HepG2 (cell line): Measurements from ENCODE around the gene PLA1A. TPM values are rescaled to one million over a fixed set of nuclear protein-coding genes. Genes with fewer than 3 reads are reported as not detected.

Experiments
- ATAC-seq: fragments of 200-7000 bp; cut with Tn5 transposase; 3 replicates; pipeline ENCODE4 v1.9.1; 2020; ENCODE audit warnings: mild to moderate bottlenecking, moderate library complexity
- BruUV-seq: library from RNA; stranded (reverse); fragments of 400-500 nt; replicated peaks from 2 replicates; lab custom pipeline; 2021; lab: Mats Ljungman, UMichigan
- CTCF ChIA-PET: fragments of 300-600 bp; formaldehyde crosslinking; extraction: SDS; loops from one replicate; lab custom pipeline; 2021; ENCODE audit warnings: low total read pairs, inconsistent platforms, low intra/inter-chr PET ratio; lab: Yijun Ruan, JAX
- POLR2A ChIA-PET: fragments of 350-600 bp; sonication (Branson Sonifier 250); formaldehyde crosslinking; loops from one replicate; lab custom pipeline; 2020; ENCODE audit warnings: antibody characterized with exemption, inconsistent platforms; lab: Yijun Ruan, JAX
- DNase-seq: peaks from one replicate; pipeline ENCODE4 v3.0.0-alpha.2; 2015; ENCODE audit warnings: low spot score
- FAIRE-seq: peaks from 3 replicates; lab custom pipeline; 2011; peaks lifted over from hg19 to GRCh38; lab: Jason Lieb, UNC
- H2AFZ ChIP-seq: one replicate; pipeline ENCODE4 v1.6.1; 2011; ENCODE audit warnings: low read length, inconsistent platforms
- H3K27ac ChIP-seq: fragments of 300-600 bp; 3 replicates; pipeline ENCODE4 v1.8.0; 2011; ENCODE audit warnings: mixed run types, mild to moderate bottlenecking, mixed read lengths, low read length, inconsistent platforms; ENCODE audit not compliant: insufficient read depth; ENCODE audit errors: extremely low read length
- H3K27me3 ChIP-seq, 2 experiments: fragments of 200-600 bp in 1 of 2; 2 replicates in 1 of 2; 3 replicates in 1 of 2; pipeline versions ENCODE4 v1.6.0 to v1.8.0; 2011; ENCODE audit warnings: low read length in 2 of 2, mild to moderate bottlenecking in 2 of 2, moderate library complexity in 2 of 2, inconsistent platforms in 1 of 2; ENCODE audit not compliant: insufficient read depth in 2 of 2, control insufficient read depth in 1 of 2
- H3K36me3 ChIP-seq, 2 experiments: fragments of 200-600 bp in 1 of 2; replicated peaks in 1 of 2; 2 replicates in 1 of 2; 3 replicates in 1 of 2; pipeline versions ENCODE4 v1.5.1 to v1.8.0; 2011; ENCODE audit warnings: low read length in 2 of 2, inconsistent platforms in 1 of 2; ENCODE audit not compliant: insufficient read depth in 2 of 2, control insufficient read depth in 1 of 2
- H3K4me1 ChIP-seq: 2 replicates; pipeline ENCODE4 v1.5.1; 2012; ENCODE audit warnings: low read length, inconsistent platforms; ENCODE audit not compliant: insufficient read depth
- H3K4me2 ChIP-seq: 2 replicates; pipeline ENCODE4 v1.6.0; 2011; ENCODE audit warnings: low read depth, low read length, inconsistent platforms
- H3K4me3 ChIP-seq, 3 experiments: fragments of 200-600 bp in 1 of 3; sonication (generic), shearing (Covaris generic) in 1 of 3; replicated peaks in 1 of 3; 2 replicates each; pipeline ENCODE4 v1.5.1; 2011 to 2016; ENCODE audit warnings: low read length in 3 of 3, inconsistent platforms in 2 of 3, low read depth in 2 of 3, mild to moderate bottlenecking in 2 of 3, control low read depth in 1 of 3, mixed read lengths in 1 of 3; ENCODE audit not compliant: insufficient read depth in 1 of 3
- H3K79me2 ChIP-seq: one replicate; pipeline ENCODE4 v1.6.1; 2011; ENCODE audit warnings: low read length, inconsistent platforms; ENCODE audit not compliant: insufficient read depth
- H3K9ac ChIP-seq: 2 replicates; pipeline ENCODE4 v1.6.0; 2011; ENCODE audit warnings: mild to moderate bottlenecking, low read depth, low read length, inconsistent platforms; ENCODE audit not compliant: insufficient read depth
- H3K9me3 ChIP-seq: 2 replicates; pipeline ENCODE4 v1.5.1; 2012; ENCODE audit warnings: mild to moderate bottlenecking, low read length
- H4K20me1 ChIP-seq: 2 replicates; pipeline ENCODE4 v1.6.0; 2011; ENCODE audit warnings: inconsistent platforms, mild to moderate bottlenecking, low read length, moderate library complexity; ENCODE audit not compliant: insufficient read depth
- AGO2 ChIP-seq: fragments of 200-400 bp; formaldehyde crosslinking; optimal IDR thresholded peaks from 2 replicates; pipeline ENCODE3; 2017; ENCODE audit warnings: mild to moderate bottlenecking, low read depth, low read length, moderate library complexity
- CBX1 ChIP-seq: IDR thresholded peaks from one replicate; pipeline ENCODE4 v1.6.1; 2016; ENCODE audit warnings: antibody characterized with exemption, low read depth
- CEBPG ChIP-seq: IDR thresholded peaks from 2 replicates; pipeline ENCODE4 v1.6.1; 2016
- DPF2 ChIP-seq: sonication (generic); formaldehyde crosslinking; IDR thresholded peaks from 2 replicates; pipeline ENCODE4 v1.4.0; 2020; ENCODE audit warnings: mild to moderate bottlenecking, low read depth, missing genetic modification reagents, borderline replicate concordance
- FOXP1 ChIP-seq, 2 experiments: fragments of 450-650 bp in 1 of 2; IDR thresholded peaks; 2 replicates each; pipeline ENCODE4 v1.6.1; 2017 to 2018; ENCODE audit warnings: antibody characterized with exemption in 1 of 2
- IKZF1 ChIP-seq: fragments of 450-650 bp; IDR thresholded peaks from 2 replicates; pipeline ENCODE4 v1.7.1; 2016
- KLF15 ChIP-seq: sonication (generic); formaldehyde crosslinking; IDR thresholded peaks from 2 replicates; pipeline ENCODE4 v1.8.1; 2023; ENCODE audit warnings: borderline replicate concordance, mild to moderate bottlenecking, inconsistent platforms, missing genetic modification reagents, mixed read lengths
- MXD1 ChIP-seq: sonication (generic); formaldehyde crosslinking; IDR thresholded peaks from 2 replicates; pipeline ENCODE4 v1.4.0; 2020; ENCODE audit warnings: mild to moderate bottlenecking, missing genetic modification reagents
- NFRKB ChIP-seq: fragments of 450-650 bp; IDR thresholded peaks from 2 replicates; pipeline ENCODE4 v1.6.1; 2017
- ONECUT2 ChIP-seq: sonication (generic); formaldehyde crosslinking; IDR thresholded peaks from 2 replicates; pipeline ENCODE4 v1.4.0; 2020; ENCODE audit warnings: missing genetic modification reagents
- PAX8 ChIP-seq: sonication (generic); formaldehyde crosslinking; IDR thresholded peaks from 2 replicates; pipeline ENCODE4 v1.8.0; 2022; ENCODE audit warnings: mild to moderate bottlenecking, missing genetic modification reagents, borderline replicate concordance
- STAT5B ChIP-seq: sonication (generic); formaldehyde crosslinking; IDR thresholded peaks from 2 replicates; pipeline ENCODE4 v1.4.0; 2020; ENCODE audit warnings: missing genetic modification reagents
- TGIF2 ChIP-seq: IDR thresholded peaks from 2 replicates; pipeline ENCODE4 v1.6.1; 2016; ENCODE audit warnings: control low read depth, missing compliant biosample characterization
- THRA ChIP-seq: sonication (generic); formaldehyde crosslinking; IDR thresholded peaks from 2 replicates; pipeline ENCODE4 v1.4.0; 2020; ENCODE audit warnings: missing genetic modification reagents, borderline replicate concordance
- ZNF275 ChIP-seq: sonication (generic); formaldehyde crosslinking; IDR thresholded peaks from 2 replicates; pipeline ENCODE4 v1.8.0; 2022; ENCODE audit warnings: missing genetic modification reagents, mild to moderate bottlenecking, inconsistent platforms, borderline replicate concordance
- ZNF44 ChIP-seq: sonication (generic); formaldehyde crosslinking; IDR thresholded peaks from 2 replicates; pipeline ENCODE4 v1.5.1; 2020; ENCODE audit warnings: mild to moderate bottlenecking, missing genetic modification reagents
- ZNF619 ChIP-seq: sonication (generic); formaldehyde crosslinking; IDR thresholded peaks from 2 replicates; pipeline ENCODE4 v1.4.0; 2020; ENCODE audit warnings: mild to moderate bottlenecking, missing genetic modification reagents
- ZNF687 ChIP-seq: sonication (generic); formaldehyde crosslinking; IDR thresholded peaks from 2 replicates; pipeline ENCODE4 v1.5.1; 2020; ENCODE audit warnings: mild to moderate bottlenecking, missing genetic modification reagents, moderate library complexity
- ZNF788 ChIP-seq: sonication (generic); formaldehyde crosslinking; IDR thresholded peaks from 2 replicates; pipeline ENCODE4 v1.5.0; 2020; ENCODE audit warnings: mild to moderate bottlenecking, missing genetic modification reagents, borderline replicate concordance
- WGBS: methylation state at CpG from one replicate; pipeline ENCODE4 v1.1.6; 2017; ENCODE audit warnings: low lambda C conversion rate; 5-methylcytosine and 5-hydroxymethylcytosine counted together
- in situ Hi-C: cut with HindIII; loops from 2 replicates; pipeline ENCODE4 v1.10.0; 2017; ENCODE audit warnings: low pct_unique_long_range_greater_than_20kb; ENCODE audit not compliant: extremely low pct_ligation_motif_present
- intact Hi-C: fragments of 100-400 bp; cut with micrococcal nuclease; formaldehyde crosslinking; loops from one replicate; pipeline ENCODE4 v1.10.0; 2022; ENCODE audit not compliant: unreplicated experiment
- polyA plus RNA-seq, 8 experiments: library from polyadenylated mRNA; depleted of rRNA in 3 of 8; stranded (reverse) in 7 of 8; unstranded in 1 of 8; fragments of >200 nt; fragmentation: Illumina TruSeq in 4 of 8; extraction: Trizol in 4 of 8; gene quantifications; 2 replicates each; pipeline versions ENCODE4 v1.2.1 to v1.2.3, GENCODE V29; 2011 to 2016; ENCODE audit warnings: low read depth in 4 of 8, missing spikeins in 1 of 8, mixed read lengths in 1 of 8; ENCODE audit not compliant: insufficient read depth in 1 of 8
- total RNA-seq, 5 experiments: library from RNA; depleted of rRNA; stranded (reverse); fragments of >200 nt; fragmentation: Illumina TruSeq; extraction: Trizol; gene quantifications; 2 replicates each; pipeline ENCODE4 v1.2.3, GENCODE V29; 2016; ENCODE audit warnings: low read depth in 1 of 5

PLA1A gene
- total and polyA plus RNA-seq, 2 of the 13 experiments (the other 11 are each of a cell fraction or from before 2014, with no cell fraction given): 0.11 to 0.18 TPM

GRCh38 chr3:119636249-119636648, 38.6 kb downstream of the PLA1A start:
- H3K36me3 ChIP-seq: no peaks in the 10 kb centered on the region
- CTCF ChIA-PET: no interaction called here
- WGBS: 12% methylated on average over 1 of the region's 1 CpG

More at GRCh38 chr3:119636249-119636648, 38.6 kb downstream of the PLA1A start:
- Histone ChIP-seq H3K9ac (no peak overlapping the region), H3K4me3 (no peak overlapping the region), H4K20me1 (no peaks in the 10 kb centered on the region)
- no peak for FAIRE-seq
- in situ Hi-C loops: no loop called here
- POLR2A ChIA-PET: no interaction called here
- TF ChIP-seq THRA (no peak), ZNF788 (CRISPR knock-in tag) (no peak), ZNF275 (CRISPR knock-in tag) (no peak), TGIF2 (CRISPR knock-in tag) (no peak), FOXP1 (IDR thresholded peaks at IDR 0.05) (no peak), FOXP1 (CRISPR knock-in tag; IDR thresholded peaks at IDR 0.05) (no peak), NFRKB (no peak), KLF15 (CRISPR knock-in tag) (no peak), ONECUT2 (CRISPR knock-in tag) (no peak), DPF2 (CRISPR knock-in tag) (no peak), STAT5B (CRISPR knock-in tag) (no peak), ZNF687 (CRISPR knock-in tag) (no peak), AGO2 (no peak), PAX8 (no peak), ZNF44 (CRISPR knock-in tag) (no peak), ZNF619 (CRISPR knock-in tag) (no peak), CEBPG (CRISPR knock-in tag) (no peak), MXD1 (CRISPR knock-in tag) (no peak), CBX1 (no peak), IKZF1 (no peak)
- TF ChIP-seq, all 625 proteins: peak for 0
- no peak for ATAC-seq
- Histone ChIP-seq H3K79me2 (no peaks in the 10 kb centered on the region), H3K9me3 (no peaks in the 10 kb centered on the region), H3K4me1 (no peaks in the 10 kb centered on the region), H3K27me3 (no peaks in the 10 kb centered on the region), H3K4me2 (no peak overlapping the region), H3K27ac (no peak overlapping the region), H2AFZ (no peak overlapping the region)
- DNase-seq: no peak
- intact Hi-C loops: no loop called here
- no TSS peak for BruUV-seq
